ENCODE measurements around the gene WHRN. TPM values are rescaled to one million over a fixed set of nuclear protein-coding genes. Genes with fewer than 3 reads are reported as not detected.

WHRN gene
- total RNA-seq, 2 experiments from 2014 or later, result 0.64 to 1.2 TPM

GRCh38 chr9:114389612-114390368 lies 115.5 kb downstream of the WHRN start:
- Mint-ChIP-seq H3K4me3 (peak overlapping the region; percentile 99), H3K27ac (peak overlapping the region; percentile 91), H3K4me1 (peaks cover 64% of the 10 kb centered on the region), H3K36me3 (ENCODE audit: low read depth) (peaks cover 75% of the 10 kb centered on the region), H3K9me3 (no peaks in the 10 kb centered on the region), H3K27me3 (no peaks in the 10 kb centered on the region)
- DNase-seq, result no peak
- CTCF ChIA-PET, result interaction anchor here (0.5 to 4.9 kb wide), 11 partner anchors 9 to 263 kb away, joined by 3 to 20 read pairs (median 5); partner anchors contain the start of gene ATP6V1G1
- POLR2A ChIA-PET, result interaction anchor here (0.5 kb wide), 1 partner anchor 8 kb away, joined by 3 read pairs; no protein-coding TSS in a partner anchor

DNA sequence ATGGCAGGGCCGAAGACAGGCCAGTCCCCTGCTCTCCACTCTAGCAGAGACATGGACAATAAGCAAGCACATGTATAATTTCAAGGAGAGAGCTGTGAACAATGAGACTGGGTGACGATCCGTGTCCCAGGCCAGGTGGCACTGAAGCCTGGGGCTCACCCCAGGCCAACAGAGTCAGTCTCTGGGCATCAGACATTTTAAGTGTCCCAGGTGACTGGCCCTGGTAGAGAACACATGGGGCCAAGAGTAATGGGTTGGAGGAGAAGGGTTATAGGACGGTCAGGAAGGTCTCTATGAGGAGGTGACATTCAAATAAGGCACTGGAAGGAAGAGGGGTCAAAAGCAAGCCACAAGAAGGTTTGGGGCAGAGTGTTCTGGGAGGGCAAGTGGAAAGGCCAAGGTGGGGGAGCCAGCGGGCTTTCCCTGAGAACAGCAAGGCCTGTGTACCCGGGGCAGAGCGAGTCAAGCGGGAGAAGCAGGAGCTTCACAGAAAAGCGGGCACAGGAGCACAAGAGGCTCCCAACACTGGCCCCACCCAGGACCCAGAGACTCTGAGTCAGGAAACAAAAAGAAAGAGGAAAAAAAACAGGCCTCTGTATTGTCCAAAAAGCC lies 116.4 kb downstream of the WHRN start:
- Mint-ChIP-seq H3K9me3 (no peaks in the 10 kb centered on the region), H3K36me3 (ENCODE audit: low read depth) (peaks cover 74% of the 10 kb centered on the region), H3K27ac (peak overlapping the region; percentile 91), H3K4me3 (peak overlapping the region; percentile 99), H3K4me1 (peaks cover 59% of the 10 kb centered on the region), H3K27me3 (no peaks in the 10 kb centered on the region)
- POLR2A ChIA-PET, result interaction anchor here (1.3 to 1.6 kb wide), 2 partner anchors 12 to 24 kb away, joined by 3 to 5 read pairs; no protein-coding TSS in a partner anchor
- CTCF ChIA-PET, result interaction anchor here (0.5 to 6.4 kb wide), 14 partner anchors 7 to 609 kb away, joined by 3 to 45 read pairs (median 8); partner anchors contain the start of gene ATP6V1G1
- no peak for DNase-seq

- peaks cover 56% of the 10 kb centered on the region for H3K4me1 Mint-ChIP-seq
Observed at GRCh38 chr9:114388357-114388682, 117.0 kb downstream of the WHRN start.

GRCh38 chr9:114387680-114388356 lies 117.5 kb downstream of the WHRN start, which contains the start of gene AKNA:
Gene AKNA (minus strand): TSS chr9:114387982. CDS start chr9:114381333, 6,649 bp downstream.
- Mint-ChIP-seq H3K36me3 (ENCODE audit: low read depth) (peaks cover 81% of the 10 kb centered on the region), H3K9me3 (no peaks in the 10 kb centered on the region), H3K27ac (peak within 1 kb of the TSS; percentile 91), H3K4me1 (peaks cover 56% of the 10 kb centered on the region), H3K27me3 (no peaks in the 10 kb centered on the region), H3K4me3 (peak within 1 kb of the TSS; percentile 99)
- ChIA-PET CTCF (interaction anchor here (0.5 to 6.4 kb wide), 11 partner anchors 8 to 610 kb away, joined by 3 to 45 read pairs (median 11); no protein-coding TSS in a partner anchor), POLR2A (interaction anchor here (0.6 to 1.8 kb wide), 9 partner anchors 7 to 48 kb away, joined by 3 to 9 read pairs (median 3); no protein-coding TSS in a partner anchor)
- DNase-seq, result peak; percentile 93

More at GRCh38 chr9:114388357-114388682, 117.0 kb downstream of the WHRN start:
- peak overlapping the region; percentile 99 for H3K4me3 Mint-ChIP-seq
- ChIA-PET CTCF (interaction anchor here (0.6 to 6.4 kb wide), 11 partner anchors 8 to 609 kb away, joined by 3 to 45 read pairs (median 11); no protein-coding TSS in a partner anchor), POLR2A (interaction anchor here (0.6 to 1.8 kb wide), 6 partner anchors 10 to 25 kb away, joined by 3 to 6 read pairs (median 4); no protein-coding TSS in a partner anchor)
- H3K36me3 Mint-ChIP-seq (ENCODE audit: low read depth), result peaks cover 77% of the 10 kb centered on the region
- DNase-seq, result no peak
- H3K27me3 Mint-ChIP-seq, result no peaks in the 10 kb centered on the region
- no peaks in the 10 kb centered on the region for H3K9me3 Mint-ChIP-seq
- H3K27ac Mint-ChIP-seq, result peak overlapping the region; percentile 91

- POLR2A ChIA-PET, result interaction anchor here (0.6 to 1.8 kb wide), 10 partner anchors 8 to 47 kb away, joined by 3 to 9 read pairs (median 4); no protein-coding TSS in a partner anchor
- peak overlapping the region; percentile 91 for H3K27ac Mint-ChIP-seq
- DNase-seq, result peak; percentile 38
- H3K4me1 Mint-ChIP-seq, result peaks cover 56% of the 10 kb centered on the region
- no peaks in the 10 kb centered on the region for H3K9me3 Mint-ChIP-seq
- peaks cover 84% of the 10 kb centered on the region for H3K36me3 Mint-ChIP-seq (ENCODE audit: low read depth)
- H3K27me3 Mint-ChIP-seq, result no peaks in the 10 kb centered on the region
- peak overlapping the region; percentile 99 for H3K4me3 Mint-ChIP-seq
- CTCF ChIA-PET, result interaction anchor here (0.5 to 6.4 kb wide), 12 partner anchors 9 to 513 kb away, joined by 3 to 45 read pairs (median 10); no protein-coding TSS in a partner anchor
Observed at GRCh38 chr9:114386886-114387679, 118.2 kb downstream of the WHRN start.

DNA sequence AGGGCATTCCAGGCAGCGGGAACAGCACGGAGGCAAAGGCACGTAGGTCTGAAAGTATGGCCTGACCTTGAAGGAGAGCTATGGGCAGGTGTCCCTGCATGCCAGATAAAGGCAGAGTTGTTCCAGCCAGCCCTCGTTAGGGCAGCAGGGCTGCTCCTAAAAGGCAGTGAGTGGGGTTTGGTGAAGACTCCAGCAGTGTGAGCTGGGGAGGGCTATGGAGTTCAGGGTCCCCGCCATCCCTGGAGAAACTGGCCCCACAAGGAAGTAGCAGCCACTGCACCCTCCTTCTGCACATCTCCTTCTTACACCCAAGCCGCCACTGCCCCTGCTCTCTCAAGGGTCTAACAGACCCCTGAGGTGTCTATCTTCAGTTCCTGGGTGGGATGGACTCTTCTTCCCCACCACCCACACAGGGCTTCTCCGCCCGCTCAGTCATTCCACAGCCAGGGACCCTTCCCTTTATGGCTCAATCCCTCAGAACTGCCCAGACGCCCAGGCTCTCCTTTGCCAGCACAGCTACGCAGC lies 118.8 kb downstream of the WHRN start:
- H3K27me3 Mint-ChIP-seq, result no peaks in the 10 kb centered on the region
- H3K4me1 Mint-ChIP-seq, result peaks cover 57% of the 10 kb centered on the region
- POLR2A ChIA-PET, result interaction anchor here (0.6 to 1.9 kb wide), 5 partner anchors 11 to 24 kb away, joined by 3 to 7 read pairs (median 4); no protein-coding TSS in a partner anchor
- no peak for DNase-seq
- peaks cover 87% of the 10 kb centered on the region for H3K36me3 Mint-ChIP-seq (ENCODE audit: low read depth)
- no peaks in the 10 kb centered on the region for H3K9me3 Mint-ChIP-seq
- H3K27ac Mint-ChIP-seq, result peak overlapping the region; percentile 91
- peak overlapping the region; percentile 99 for H3K4me3 Mint-ChIP-seq
- CTCF ChIA-PET, result interaction anchor here (1.4 to 6.4 kb wide), 11 partner anchors 10 to 267 kb away, joined by 3 to 45 read pairs (median 7); no protein-coding TSS in a partner anchor

- peak; percentile 96 for DNase-seq
- Mint-ChIP-seq H3K27me3 (no peaks in the 10 kb centered on the region), H3K36me3 (ENCODE audit: low read depth) (peaks cover 86% of the 10 kb centered on the region), H3K4me3 (peak overlapping the region; percentile 99), H3K27ac (peak overlapping the region; percentile 91), H3K9me3 (no peaks in the 10 kb centered on the region), H3K4me1 (peaks cover 54% of the 10 kb centered on the region)
- POLR2A ChIA-PET, result interaction anchor here (0.6 to 1.9 kb wide), 3 partner anchors 13 to 30 kb away, joined by 3 to 10 read pairs (median 7); no protein-coding TSS in a partner anchor
- CTCF ChIA-PET, result interaction anchor here (0.6 to 6.4 kb wide), 17 partner anchors 9 to 1059 kb away, joined by 3 to 45 read pairs (median 5); no protein-coding TSS in a partner anchor
Observed at GRCh38 chr9:114385397-114386181, 119.7 kb downstream of the WHRN start.

DNA sequence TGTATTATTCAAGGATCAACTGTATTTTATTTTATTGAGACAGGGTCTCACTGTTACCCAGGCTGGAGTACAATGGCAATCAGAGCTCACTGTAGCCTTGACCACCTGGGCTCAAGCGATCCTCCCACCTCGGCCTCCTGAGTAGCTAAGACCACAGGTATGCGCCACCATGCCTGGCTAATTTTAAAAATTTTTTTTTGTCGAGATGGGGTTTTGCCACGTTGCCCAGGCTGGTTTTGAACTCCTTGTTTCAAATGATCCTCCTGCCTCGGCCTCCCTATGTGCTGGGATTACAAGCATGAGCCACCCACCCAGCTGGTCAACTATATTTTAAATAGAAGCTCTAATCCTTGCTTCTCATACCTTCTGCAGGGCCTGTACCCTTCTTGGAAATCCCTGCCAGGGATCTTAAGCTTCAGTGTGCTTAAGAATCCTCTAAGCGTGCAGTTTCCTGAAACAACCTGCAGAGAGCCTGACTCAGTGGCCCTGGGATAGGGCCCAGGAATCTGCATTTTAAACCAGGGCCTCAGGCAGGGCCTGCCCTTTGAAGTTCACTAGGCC lies 120.4 kb downstream of the WHRN start:
- Mint-ChIP-seq H3K27ac (peak overlapping the region; percentile 91), H3K4me3 (peak overlapping the region; percentile 99), H3K36me3 (ENCODE audit: low read depth) (peaks cover 84% of the 10 kb centered on the region), H3K9me3 (no peaks in the 10 kb centered on the region), H3K4me1 (peaks cover 51% of the 10 kb centered on the region), H3K27me3 (no peaks in the 10 kb centered on the region)
- DNase-seq, result no peak
- CTCF ChIA-PET, result interaction anchor here (0.9 to 6.4 kb wide), 15 partner anchors 8 to 520 kb away, joined by 3 to 45 read pairs (median 5); no protein-coding TSS in a partner anchor
- POLR2A ChIA-PET, result interaction anchor here (1.9 kb wide), 1 partner anchor 12 kb away, joined by 7 read pairs; no protein-coding TSS in a partner anchor

GRCh38 chr9:114384341-114384740 lies 120.9 kb downstream of the WHRN start:
- peaks cover 51% of the 10 kb centered on the region for H3K4me1 Mint-ChIP-seq

More at GRCh38 chr9:114384341-114384740, 120.9 kb downstream of the WHRN start:
- H3K4me3 Mint-ChIP-seq, result peak overlapping the region; percentile 99
- no peak for DNase-seq
- H3K9me3 Mint-ChIP-seq, result no peaks in the 10 kb centered on the region
- ChIA-PET POLR2A (interaction anchor here (0.5 to 1.9 kb wide), 3 partner anchors 11 to 34 kb away, joined by 3 to 7 read pairs (median 3); no protein-coding TSS in a partner anchor), CTCF (interaction anchor here (0.6 to 6.4 kb wide), 9 partner anchors 8 to 270 kb away, joined by 3 to 45 read pairs (median 4); no protein-coding TSS in a partner anchor)
- peak overlapping the region; percentile 91 for H3K27ac Mint-ChIP-seq
- H3K36me3 Mint-ChIP-seq (ENCODE audit: low read depth), result peaks cover 85% of the 10 kb centered on the region
- no peaks in the 10 kb centered on the region for H3K27me3 Mint-ChIP-seq

All from activated CD4-positive, alpha-beta T cell treated with anti-CD3 and anti-CD28 coated beads, Interleukin-2, amount 10 ng/mL, durations not matched to agents 7 days and 5 days (primary cell).